SKM-1 (cell line): ENCODE results near the gene TACC3.

Source experiments
- DNase-seq: peaks from one replicate; lab custom pipeline; 2025; ENCODE audit not compliant: unreplicated experiment; lab: John Stamatoyannopoulos, UW

TACC3 gene

GRCh38 chr4:1771555-1772305 lies 50.4 kb downstream of the TACC3 start:
- no peak for DNase-seq

- no peak for DNase-seq
These were observed 51.7 kb downstream of the TACC3 start for GRCh38 chr4:1772853-1773538.

- no peak for DNase-seq
These were observed 52.4 kb downstream of the TACC3 start for GRCh38 chr4:1773754-1774153.

GRCh38 chr4:1775731-1776500 lies 54.6 kb downstream of the TACC3 start:
- peak; percentile 57 for DNase-seq

GRCh38 chr4:1776521-1777161 lies 55.3 kb downstream of the TACC3 start:
- no peak for DNase-seq

GRCh38 chr4:1777822-1778641 lies 56.7 kb downstream of the TACC3 start:
- DNase-seq, result no peak

GRCh38 chr4:1778642-1779392 lies 57.5 kb downstream of the TACC3 start:
- DNase-seq, result no peak

- no peak for DNase-seq
These were observed 58.5 kb downstream of the TACC3 start for GRCh38 chr4:1779588-1780382.

GRCh38 chr4:1780435-1780834 lies 59.1 kb downstream of the TACC3 start:
- no peak for DNase-seq

GRCh38 chr4:1783015-1783414 lies 61.7 kb downstream of the TACC3 start:
- DNase-seq, result no peak

- no peak for DNase-seq
These were observed 62.6 kb downstream of the TACC3 start for GRCh38 chr4:1783970-1784369.

GRCh38 chr4:1784395-1784788 lies 63.1 kb downstream of the TACC3 start:
- no peak for DNase-seq

- no peak for DNase-seq
These were observed 63.7 kb downstream of the TACC3 start for GRCh38 chr4:1784789-1785591.

- no peak for DNase-seq
These were observed 64.3 kb downstream of the TACC3 start for GRCh38 chr4:1785592-1785991.

GRCh38 chr4:1786544-1787362 lies 65.4 kb downstream of the TACC3 start:
- DNase-seq, result no peak

- no peak for DNase-seq
These were observed 66.2 kb downstream of the TACC3 start for GRCh38 chr4:1787411-1788077.
